K562 (cell line): ENCODE measurements around the gene PIEZO2.

Source experiments
- ATF7 ChIP-seq: fragments of 450-650 bp; IDR thresholded peaks from 2 replicates; pipeline ENCODE4 v1.7.1; 2014; ENCODE audit warnings: mild to moderate bottlenecking, moderate library complexity
- CEBPB ChIP-seq: fragments of 450-650 bp; IDR thresholded peaks from 2 replicates; pipeline ENCODE4 v1.6.1; 2016; ENCODE audit warnings: missing genetic modification characterization, missing compliant biosample characterization
- FOXM1 ChIP-seq, 2 experiments: fragments of 450-650 bp in 1 of 2; sonication (generic) in 1 of 2; formaldehyde crosslinking in 1 of 2; IDR thresholded peaks; 2 replicates each; pipeline versions ENCODE4 v1.6.1 to v1.9.0; 2017 to 2022; ENCODE audit warnings: low read depth in 2 of 2, mild to moderate bottlenecking in 2 of 2, missing genetic modification reagents in 1 of 2, moderate library complexity in 1 of 2
- NBN ChIP-seq: fragments of 450-650 bp; IDR thresholded peaks from 2 replicates; pipeline ENCODE4 v1.6.1; 2016; ENCODE audit warnings: low read depth, mild to moderate bottlenecking
- POLR2H ChIP-seq: IDR thresholded peaks from 2 replicates; pipeline ENCODE4 v1.6.1; 2016; ENCODE audit warnings: missing genetic modification characterization, low read depth, mild to moderate bottlenecking, control low read depth, missing compliant biosample characterization, moderate library complexity
- VEZF1 ChIP-seq: fragments of 200-800 bp; sonication (Bioruptor generic); IDR thresholded peaks from 2 replicates; pipeline ENCODE4 v1.6.1; 2017; ENCODE audit warnings: missing genetic modification characterization, missing compliant biosample characterization
- ZNF282 ChIP-seq: sonication (generic); formaldehyde crosslinking; IDR thresholded peaks from 2 replicates; pipeline ENCODE4 v1.8.1; 2023; ENCODE audit warnings: missing genetic modification reagents
- ZNF408 ChIP-seq: fragments of 250-450 bp; sonication (Bioruptor Pico); IDR thresholded peaks from 2 replicates; pipeline ENCODE4 v1.4.0; 2020; ENCODE audit warnings: low read depth, mild to moderate bottlenecking, moderate library complexity

GRCh38 chr18:10919851-10920250, 229.5 kb downstream of the PIEZO2 start:
- TF ChIP-seq ZNF282 (CRISPR knock-in tag): no peak
- TF ChIP-seq ATF7: no peak
- no peak for TF ChIP-seq VEZF1 (CRISPR knock-in tag)
- TF ChIP-seq FOXM1 (IDR thresholded peaks at IDR 0.05; ENCODE audit: low read depth): no peak
- TF ChIP-seq FOXM1 (CRISPR knock-in tag; IDR thresholded peaks at IDR 0.05; ENCODE audit: low read depth): no peak
- TF ChIP-seq POLR2H (tag): no peak
- no peak for TF ChIP-seq CEBPB (tag)
- TF ChIP-seq ZNF408 (CRISPR knock-in tag): no peak
- no peak for TF ChIP-seq NBN
